RKO (cell line): ENCODE measurements around the gene ZFYVE26.
"Not testable (repeated sequence)": the region's sequence is repeated elsewhere in the genome, so short reads cannot be mapped to it uniquely, and the experiment has no call there.

Source experiments
- DNase-seq: peaks from one replicate; pipeline ENCODE4 v3.0.0-alpha.2; 2016; ENCODE audit warnings: low spot score

ZFYVE26 gene

DNA sequence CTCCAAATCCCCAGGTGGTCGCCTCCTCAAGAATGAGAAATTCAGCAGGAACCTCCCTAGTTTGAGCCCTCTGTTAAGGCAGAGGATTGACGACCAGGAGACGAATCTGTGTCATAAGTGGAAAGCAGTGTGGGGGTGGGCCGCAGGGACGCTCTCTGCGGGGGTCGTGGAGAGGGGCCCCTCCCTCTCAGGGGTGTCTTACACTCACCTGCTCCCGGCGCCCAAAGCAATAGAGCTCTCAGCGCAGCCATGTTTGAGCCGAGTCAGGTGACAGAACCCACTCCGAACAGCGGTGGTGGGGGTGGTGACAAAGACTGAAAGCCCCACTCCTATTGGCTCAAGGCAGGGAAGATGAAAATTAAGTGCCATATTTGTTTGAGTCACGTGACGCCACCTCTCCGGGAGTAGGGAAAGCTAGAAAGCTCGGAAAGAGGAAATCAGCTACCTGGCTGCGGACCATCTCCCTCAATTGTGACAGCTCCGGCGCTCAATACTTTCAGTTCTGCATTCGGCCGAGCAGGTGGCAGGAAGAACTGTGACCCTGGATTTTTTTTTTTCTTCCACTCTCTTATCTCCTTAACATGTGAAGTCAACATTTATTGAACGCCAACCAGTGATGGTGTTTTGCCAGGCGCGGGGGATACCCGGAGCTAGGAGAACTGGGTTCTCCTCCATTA is at the start of gene ZFYVE26:
Gene ZFYVE26, minus strand, starts transcription at position 265 of the 677 bp plus-strand sequence. CDS start 627 bp downstream, outside the sequence.
- DNase-seq, result peak; percentile 98

GRCh38 chr14:67863223-67863622 is 46.8 kb upstream of the ZFYVE26 start:
- no peak for DNase-seq

DNA sequence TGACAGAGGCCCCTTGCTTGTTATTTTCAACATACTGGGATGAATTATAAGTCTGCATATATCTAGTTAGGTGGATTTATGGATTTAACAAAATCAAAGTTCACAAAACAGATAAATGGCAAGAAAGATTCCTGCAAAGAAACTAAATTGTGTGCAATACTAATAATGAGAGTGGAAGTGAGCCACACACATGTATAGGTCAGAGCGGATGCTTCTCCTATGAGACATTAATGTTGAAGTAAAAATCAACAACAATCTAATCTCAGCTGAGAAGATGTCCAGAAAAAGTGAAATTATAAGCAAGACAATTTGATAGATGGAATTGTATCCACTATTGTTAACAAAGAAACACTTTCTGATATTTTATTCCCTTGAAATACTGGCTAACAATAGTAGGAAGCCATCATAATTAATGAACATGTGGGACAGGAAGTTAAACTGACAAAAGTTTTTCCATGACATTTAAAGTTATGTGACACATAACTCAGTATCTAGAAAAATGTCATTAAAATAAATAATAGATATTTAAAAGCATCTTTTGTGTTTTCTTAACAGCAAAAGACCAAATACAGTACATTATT is 42.9 kb upstream of the ZFYVE26 start:
- no peak for DNase-seq

DNA sequence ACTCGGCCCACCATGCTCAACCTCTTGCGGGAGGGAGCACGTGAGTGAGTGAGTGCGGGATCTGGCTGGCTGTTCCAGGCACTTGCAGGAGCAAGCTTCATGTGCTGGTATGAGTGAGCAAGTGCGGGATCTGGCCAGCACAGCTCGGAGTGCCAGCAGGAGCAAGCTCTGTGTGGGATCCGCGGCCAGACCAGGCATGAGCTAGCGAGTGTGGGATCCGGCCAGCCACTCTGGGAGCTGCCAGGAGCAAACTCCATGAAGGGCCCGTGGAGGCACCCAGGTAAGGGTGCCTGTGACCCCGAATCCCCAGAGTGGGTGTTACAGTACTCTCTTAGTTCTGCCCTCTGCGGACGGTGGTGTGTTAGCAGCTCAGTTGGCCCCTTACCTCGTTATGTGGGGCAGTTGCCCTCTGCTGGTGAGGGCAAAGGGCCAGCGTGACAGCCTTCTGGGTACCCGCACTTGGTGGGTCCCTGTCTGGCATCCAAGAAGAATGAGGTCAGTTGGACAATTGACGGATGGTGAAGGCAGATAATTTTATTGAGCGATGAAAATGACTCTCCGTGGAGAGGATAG is 41.5 kb upstream of the ZFYVE26 start:
- DNase-seq, result no peak

DNA sequence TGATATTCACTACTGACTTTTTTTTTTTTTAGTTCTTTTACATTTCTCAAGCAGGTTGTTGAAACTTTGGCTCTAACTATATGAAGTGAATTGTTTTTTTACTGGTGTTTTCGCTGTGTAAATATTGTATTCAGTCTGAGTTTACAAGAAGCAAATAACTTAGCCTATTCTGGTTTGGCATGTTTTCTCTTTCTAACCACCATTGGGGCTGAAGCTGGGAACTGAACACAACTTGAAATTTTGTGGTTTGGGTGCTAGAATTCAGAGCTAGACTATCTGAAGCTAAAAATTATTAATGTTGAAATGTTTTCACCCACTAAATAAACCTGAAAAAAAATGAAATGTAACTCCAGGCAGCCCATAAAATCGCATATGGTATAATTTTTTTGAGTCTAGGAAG is 40.4 kb upstream of the ZFYVE26 start:
- DNase-seq, result no peak

DNA sequence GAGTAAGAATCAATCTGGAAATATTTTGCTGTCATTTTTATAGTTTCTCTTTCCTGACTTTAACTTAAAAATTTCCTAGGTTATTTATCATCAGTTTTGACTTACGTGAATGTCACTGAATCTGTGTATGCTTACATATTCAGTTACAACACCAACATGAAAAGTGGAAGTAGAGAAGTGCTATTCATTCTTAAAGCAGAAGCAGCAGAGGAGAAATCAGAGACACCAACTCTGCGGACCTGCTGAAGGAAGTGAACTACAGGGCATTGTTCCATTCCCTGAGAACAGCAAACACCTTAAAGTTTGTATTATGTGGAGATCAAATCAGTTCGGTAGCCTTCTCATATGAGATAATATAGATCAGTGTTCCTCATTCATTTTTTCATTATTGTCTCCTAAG is 37.3 kb upstream of the ZFYVE26 start:
- DNase-seq, result no peak

GRCh38 chr14:67852926-67853604 is 36.7 kb upstream of the ZFYVE26 start:
- DNase-seq, result no peak

GRCh38 chr14:67851785-67852410 is 35.5 kb upstream of the ZFYVE26 start:
- DNase-seq, result no peak

DNA sequence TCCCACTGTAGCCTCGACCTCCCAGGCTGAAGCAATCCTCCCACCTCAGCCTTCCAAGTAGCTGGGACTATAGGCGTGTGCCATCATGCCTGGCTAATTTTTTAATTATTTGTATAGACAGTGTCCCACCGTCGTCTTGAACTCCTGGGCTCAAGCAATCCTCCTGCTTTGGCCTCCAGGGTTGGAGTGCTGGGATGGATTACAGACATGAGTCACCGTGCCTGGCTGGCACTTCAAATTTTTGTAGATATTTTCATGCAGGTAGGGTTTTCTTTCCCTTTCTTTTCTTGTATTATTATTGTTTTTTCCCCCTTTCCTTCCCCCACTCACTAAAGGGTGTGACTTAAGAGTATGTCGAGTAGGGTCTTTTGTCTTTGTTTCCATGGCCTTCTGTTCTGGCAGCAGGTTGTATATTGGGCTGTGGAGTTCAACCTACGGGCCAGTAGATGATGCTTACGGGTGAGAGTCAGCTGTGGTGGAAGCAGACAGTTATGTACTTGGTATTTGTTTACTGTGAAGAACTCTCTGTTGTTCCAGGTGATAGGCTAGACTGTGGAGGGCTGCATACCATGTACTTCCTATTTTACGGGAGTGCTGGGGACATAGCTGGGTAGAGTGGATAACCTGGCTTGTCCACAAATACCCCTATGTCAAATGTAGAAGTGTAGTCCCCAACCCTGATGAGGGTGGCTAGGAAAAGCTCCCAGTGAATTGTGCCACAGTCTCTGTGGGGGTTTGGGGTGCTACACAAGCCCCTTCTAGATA is 33.9 kb upstream of the ZFYVE26 start:
- DNase-seq, result no peak

- no peak for DNase-seq
Measured at GRCh38 chr14:67846029-67846610, 29.7 kb upstream of the ZFYVE26 start.

DNA sequence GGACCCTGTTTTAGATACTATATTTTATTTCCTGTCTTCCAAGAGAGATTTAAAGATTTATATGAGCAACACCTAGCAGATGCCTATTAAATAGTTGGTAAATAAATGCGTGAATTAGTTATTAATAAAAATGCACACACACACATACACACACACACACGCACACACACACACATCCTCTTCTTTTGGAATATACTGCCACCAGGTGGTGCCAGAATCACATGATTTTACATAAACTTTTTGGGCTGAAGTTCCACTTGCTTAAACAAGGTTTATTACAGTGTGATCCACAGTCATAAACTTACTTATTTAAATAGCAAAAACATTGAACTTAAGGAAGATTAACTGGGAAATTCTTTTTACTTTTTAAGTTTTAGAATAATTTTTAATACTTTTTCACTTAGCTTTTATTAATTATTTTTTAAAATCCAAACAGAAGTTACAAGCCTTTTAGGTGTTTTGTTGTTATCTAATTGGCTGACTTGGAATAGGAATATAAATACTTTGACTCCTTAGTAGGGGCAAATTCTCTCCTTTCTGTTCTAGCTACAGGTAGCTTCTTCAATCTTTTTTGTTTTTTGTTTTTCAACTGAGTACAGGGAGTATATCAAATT is 20.7 kb upstream of the ZFYVE26 start:
- DNase-seq, result peak; percentile 75

DNA sequence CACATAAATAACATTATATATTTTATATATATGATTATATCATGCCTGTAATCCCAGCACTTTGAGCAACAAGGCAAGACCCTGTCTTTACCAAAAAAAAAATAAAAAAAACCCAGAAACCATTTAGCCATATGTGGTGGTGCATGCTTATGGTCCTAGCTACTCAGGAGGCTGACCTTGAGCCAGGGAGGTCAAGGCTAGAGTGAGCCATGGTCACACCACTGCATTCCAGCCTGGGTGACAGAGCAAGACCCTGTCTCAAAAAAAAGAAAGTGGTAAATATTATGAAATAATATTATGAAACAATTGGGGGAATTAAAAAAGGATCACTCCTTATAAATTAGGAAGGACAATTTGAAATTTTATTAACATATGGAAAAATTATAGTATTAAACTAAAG is 19.2 kb upstream of the ZFYVE26 start:
- DNase-seq, result no peak

- DNase-seq, result no peak
Measured at GRCh38 chr14:67833403-67833802, 17.0 kb upstream of the ZFYVE26 start.

- DNase-seq, result no peak
Measured at GRCh38 chr14:67831113-67831512, 14.7 kb upstream of the ZFYVE26 start.

DNA sequence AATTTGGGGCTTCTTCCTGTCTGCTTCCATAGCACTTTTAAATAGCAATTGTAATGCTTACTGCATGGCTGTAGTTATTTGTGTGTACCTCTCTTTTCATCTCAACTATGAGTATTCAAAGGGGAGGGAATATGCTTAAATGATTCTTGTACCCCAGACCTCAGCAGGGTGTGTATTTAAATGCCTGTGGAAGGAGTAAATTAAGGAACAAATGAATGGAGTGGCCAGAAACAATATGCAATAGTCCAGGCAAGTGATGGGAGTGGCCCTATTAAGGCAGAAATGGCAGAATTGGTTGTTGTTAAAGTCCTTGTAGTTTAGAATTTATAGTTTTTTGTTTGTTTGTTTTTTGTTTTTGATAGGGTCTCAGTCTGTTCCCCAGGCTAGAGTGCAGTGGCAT is 4.7 kb upstream of the ZFYVE26 start:
- no peak for DNase-seq

DNA sequence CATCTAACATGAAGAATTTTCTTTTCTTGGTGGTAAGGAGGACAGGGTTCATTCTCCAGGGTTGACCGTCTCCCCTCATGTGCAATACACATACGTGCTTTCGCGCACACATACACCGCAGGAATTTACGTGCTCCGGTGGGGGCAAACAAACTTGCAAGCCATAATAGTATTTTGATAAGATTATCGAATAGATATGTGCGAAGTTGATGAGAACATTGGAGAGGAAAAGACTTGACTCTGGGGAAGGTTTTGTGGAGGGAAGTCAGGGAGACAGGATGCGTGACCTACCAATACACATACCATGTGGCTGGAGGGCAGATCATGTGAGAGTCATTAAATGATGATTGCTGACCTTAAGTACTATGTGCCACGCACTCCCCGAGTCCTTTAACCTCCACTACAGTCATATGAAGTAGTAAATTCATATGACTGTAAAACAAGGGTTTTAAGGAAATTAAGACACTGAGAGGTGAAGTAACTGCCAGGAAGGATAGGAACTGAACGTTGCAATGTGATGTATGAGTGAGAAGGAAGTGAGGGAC is 4.1 kb upstream of the ZFYVE26 start:
- peak; percentile 90 for DNase-seq

DNA sequence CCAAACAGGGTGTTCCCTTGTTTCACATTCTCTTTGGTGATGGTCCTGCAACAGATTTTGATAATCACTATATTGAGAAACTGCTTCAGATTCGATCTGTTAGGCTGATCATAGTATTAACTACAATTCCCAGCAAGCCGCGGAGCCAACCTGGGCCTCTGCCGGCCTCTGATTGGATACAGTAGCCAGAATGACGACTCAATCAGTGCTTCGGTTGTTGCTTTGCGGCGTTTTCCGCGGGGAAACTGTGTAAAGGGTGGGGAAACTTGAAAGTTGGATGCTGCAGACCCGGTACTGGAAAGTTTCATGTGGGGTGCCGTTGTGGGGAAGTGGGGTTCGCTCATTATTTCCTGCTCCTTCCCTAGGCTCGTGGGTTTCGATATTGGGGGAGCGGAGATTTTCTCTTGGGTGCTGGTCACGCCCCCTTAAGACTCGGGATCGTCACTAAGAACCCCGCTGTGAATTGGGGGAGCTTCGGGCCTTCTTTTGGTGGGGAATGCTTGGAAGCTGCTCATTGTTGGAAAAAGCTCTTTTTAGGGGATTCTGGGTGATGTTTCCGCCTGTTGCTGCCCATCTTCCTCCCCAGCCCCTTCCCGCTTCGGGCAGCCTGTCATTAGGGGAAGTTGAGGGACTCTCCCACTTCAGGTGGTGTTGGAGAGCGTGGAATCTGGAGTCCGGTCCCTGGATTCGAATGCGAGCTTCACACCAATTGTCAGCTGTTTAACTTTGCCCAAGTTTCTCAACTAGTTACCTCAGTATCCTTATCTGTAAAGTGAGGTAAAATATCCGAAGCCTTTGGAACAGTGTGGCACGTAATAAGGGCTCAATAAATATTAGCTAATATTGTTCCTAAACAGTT is 3.4 kb upstream of the ZFYVE26 start, which contains the start of gene RAD51B:
Gene RAD51B, plus strand, starts transcription at position 217 of the 859 bp plus-strand sequence.
- DNase-seq, result peak; percentile 90

GRCh38 chr14:67818476-67818875 is 2.1 kb upstream of the ZFYVE26 start:
- not testable (repeated sequence) for DNase-seq

- DNase-seq, result no peak
Measured at GRCh38 chr14:67817750-67818438, 1.5 kb upstream of the ZFYVE26 start.
